Vagina (tissue), 2 donors: ENCODE data around the gene LPP.

Experiments used
- POLR2A ChIP-seq, 2 donors: fragments of 450-650 bp; IDR thresholded peaks; one replicate each; pipeline ENCODE4 v1.6.1; 2017; ENCODE audit warnings: antibody characterized with exemption in 2 of 2, mild to moderate bottlenecking in 2 of 2, moderate library complexity in 2 of 2
- POLR2AphosphoS5 ChIP-seq, 2 donors: sonication (generic); formaldehyde crosslinking; IDR thresholded peaks; one replicate each; pipeline ENCODE4 v1.9.0; 2017; ENCODE audit warnings: antibody characterized with exemption in 2 of 2, mild to moderate bottlenecking in 2 of 2, low read depth in 1 of 2; ENCODE audit not compliant: insufficient read depth in 1 of 2
- TF ChIP-seq, protein P1 (sequence below), 3 experiments: fragments of 450-650 bp in 2 of 3; fragments of 200-600 bp in 1 of 3; sonication (generic) in 1 of 3; IDR thresholded peaks; one replicate each; pipeline ENCODE4 v1.5.1; 2017 to 2019; ENCODE audit warnings: antibody characterized with exemption in 3 of 3, mild to moderate bottlenecking in 2 of 3, moderate library complexity in 2 of 3

DNA sequence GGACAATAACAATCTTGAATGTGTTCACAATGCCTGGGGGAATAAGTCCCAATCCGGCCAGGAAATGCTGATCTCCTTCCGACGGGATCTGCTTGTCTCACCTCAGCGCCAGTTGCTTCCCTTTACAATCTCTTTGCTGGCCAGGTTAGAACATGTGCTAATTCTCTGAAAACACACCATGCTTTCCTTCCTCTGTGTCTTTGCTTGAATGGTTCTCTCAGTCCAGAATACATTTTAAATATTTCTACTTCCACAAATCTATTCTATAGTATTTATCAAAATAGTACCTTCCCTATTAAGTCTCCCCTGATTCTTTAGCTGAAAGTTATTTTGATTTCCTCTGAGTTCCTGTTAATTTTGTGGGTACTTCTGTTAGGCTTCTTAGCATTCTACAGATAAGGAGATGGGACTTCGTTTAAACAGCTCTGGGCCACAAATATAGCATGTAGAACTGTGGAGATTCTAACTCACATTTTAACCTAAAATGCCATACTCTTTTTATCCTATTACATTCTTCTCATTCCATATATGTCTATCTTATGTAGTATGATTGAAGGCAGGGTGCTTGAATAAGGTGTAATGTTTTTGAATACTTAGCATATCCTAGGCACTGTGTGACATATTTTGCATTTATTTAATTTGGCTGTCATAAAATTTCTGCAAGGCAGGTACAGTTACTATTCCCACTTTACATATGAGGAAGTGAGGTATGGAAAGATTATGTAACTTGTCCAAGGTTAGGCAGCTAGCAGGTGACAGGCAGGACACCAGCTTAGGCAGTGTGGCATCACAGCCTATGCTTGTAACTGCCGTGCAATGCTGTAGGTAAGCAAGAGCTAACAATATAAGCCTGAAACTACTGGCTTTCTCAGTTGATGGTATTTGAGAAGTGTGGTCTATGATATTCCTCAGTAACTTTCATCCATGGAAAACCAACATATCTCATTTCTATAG, 299.8 kb downstream of the LPP start:
- TF ChIP-seq, protein P1, sequence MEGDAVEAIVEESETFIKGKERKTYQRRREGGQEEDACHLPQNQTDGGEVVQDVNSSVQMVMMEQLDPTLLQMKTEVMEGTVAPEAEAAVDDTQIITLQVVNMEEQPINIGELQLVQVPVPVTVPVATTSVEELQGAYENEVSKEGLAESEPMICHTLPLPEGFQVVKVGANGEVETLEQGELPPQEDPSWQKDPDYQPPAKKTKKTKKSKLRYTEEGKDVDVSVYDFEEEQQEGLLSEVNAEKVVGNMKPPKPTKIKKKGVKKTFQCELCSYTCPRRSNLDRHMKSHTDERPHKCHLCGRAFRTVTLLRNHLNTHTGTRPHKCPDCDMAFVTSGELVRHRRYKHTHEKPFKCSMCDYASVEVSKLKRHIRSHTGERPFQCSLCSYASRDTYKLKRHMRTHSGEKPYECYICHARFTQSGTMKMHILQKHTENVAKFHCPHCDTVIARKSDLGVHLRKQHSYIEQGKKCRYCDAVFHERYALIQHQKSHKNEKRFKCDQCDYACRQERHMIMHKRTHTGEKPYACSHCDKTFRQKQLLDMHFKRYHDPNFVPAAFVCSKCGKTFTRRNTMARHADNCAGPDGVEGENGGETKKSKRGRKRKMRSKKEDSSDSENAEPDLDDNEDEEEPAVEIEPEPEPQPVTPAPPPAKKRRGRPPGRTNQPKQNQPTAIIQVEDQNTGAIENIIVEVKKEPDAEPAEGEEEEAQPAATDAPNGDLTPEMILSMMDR (IDR thresholded peaks at IDR 0.05) = no peak
- TF ChIP-seq POLR2A (IDR thresholded peaks at IDR 0.05) (no peak), POLR2AphosphoS5 (IDR thresholded peaks at IDR 0.05; ENCODE audit: insufficient read depth in 1 of 2, low read depth in 1 of 2) (no peak)
